Measurements from ENCODE around the gene EIF4G2. TPM values are rescaled to one million over a fixed set of nuclear protein-coding genes. Genes with fewer than 3 reads are reported as not detected.

EIF4G2 gene
- total and polyA plus RNA-seq, 2 experiments from 2014 or later = 503 to 638 TPM

DNA sequence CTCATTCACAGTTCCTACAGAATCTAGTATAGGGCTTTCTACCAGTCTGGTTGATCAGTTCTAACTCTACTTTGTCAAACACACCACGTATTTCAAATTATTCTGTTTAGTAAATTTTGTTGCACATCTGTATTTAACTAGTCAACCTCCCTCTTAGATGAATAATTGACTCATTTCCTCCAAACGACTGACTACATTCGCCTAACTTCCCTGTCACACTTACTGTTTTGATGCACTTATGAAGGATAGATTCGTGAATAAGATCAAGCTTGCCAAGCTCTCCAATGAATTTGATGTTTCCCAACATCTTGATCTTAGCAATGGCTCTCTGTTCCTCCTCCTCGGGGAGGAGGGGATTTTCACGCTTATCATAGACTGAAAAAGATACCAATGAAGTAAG is 5.0 kb downstream of the EIF4G2 start:
- H3K79me2 ChIP-seq = peaks cover 71% of the 10 kb centered on the region
- TF ChIP-seq EZH2phosphoT487 (IDR thresholded peaks at IDR 0.05; ENCODE audit: low read depth, severe bottlenecking, unreplicated experiment) (no peak), EZH2 (IDR thresholded peaks at IDR 0.05; ENCODE audit: borderline replicate concordance) (no peak)
- TF ChIP-seq, protein P1, sequence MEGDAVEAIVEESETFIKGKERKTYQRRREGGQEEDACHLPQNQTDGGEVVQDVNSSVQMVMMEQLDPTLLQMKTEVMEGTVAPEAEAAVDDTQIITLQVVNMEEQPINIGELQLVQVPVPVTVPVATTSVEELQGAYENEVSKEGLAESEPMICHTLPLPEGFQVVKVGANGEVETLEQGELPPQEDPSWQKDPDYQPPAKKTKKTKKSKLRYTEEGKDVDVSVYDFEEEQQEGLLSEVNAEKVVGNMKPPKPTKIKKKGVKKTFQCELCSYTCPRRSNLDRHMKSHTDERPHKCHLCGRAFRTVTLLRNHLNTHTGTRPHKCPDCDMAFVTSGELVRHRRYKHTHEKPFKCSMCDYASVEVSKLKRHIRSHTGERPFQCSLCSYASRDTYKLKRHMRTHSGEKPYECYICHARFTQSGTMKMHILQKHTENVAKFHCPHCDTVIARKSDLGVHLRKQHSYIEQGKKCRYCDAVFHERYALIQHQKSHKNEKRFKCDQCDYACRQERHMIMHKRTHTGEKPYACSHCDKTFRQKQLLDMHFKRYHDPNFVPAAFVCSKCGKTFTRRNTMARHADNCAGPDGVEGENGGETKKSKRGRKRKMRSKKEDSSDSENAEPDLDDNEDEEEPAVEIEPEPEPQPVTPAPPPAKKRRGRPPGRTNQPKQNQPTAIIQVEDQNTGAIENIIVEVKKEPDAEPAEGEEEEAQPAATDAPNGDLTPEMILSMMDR (IDR thresholded peaks at IDR 0.05; ENCODE audit: poor library complexity) = no peak
- no peak overlapping the region for H2AFZ ChIP-seq
- H3K9me2 ChIP-seq (replicated peaks; ENCODE audit: insufficient read depth) = no peaks in the 10 kb centered on the region
- no peak for DNase-seq (ENCODE audit: low spot score)
- peaks cover 13% of the 10 kb centered on the region for H3K36me3 ChIP-seq (replicated peaks; ENCODE audit: insufficient read depth, low read depth)
- H3K9me3 ChIP-seq (ENCODE audit: low read depth) = no peaks in the 10 kb centered on the region
- H3K4me2 ChIP-seq = no peak overlapping the region
- no peaks in the 10 kb centered on the region for H3K27me3 ChIP-seq
- 91% methylated on average over 6 of the region's 6 CpGs for WGBS (ENCODE audit: low lambda C conversion rate, missing lambda C conversion rate)
- no peak overlapping the region for H3K4me3 ChIP-seq
- H4K20me1 ChIP-seq (ENCODE audit: insufficient read depth, poor library complexity, severe bottlenecking) = peaks cover 88% of the 10 kb centered on the region
- H3K4me1 ChIP-seq (ENCODE audit: insufficient read depth) = peaks cover 21% of the 10 kb centered on the region
- peak overlapping the region; percentile 8 for H3K27ac ChIP-seq

DNA sequence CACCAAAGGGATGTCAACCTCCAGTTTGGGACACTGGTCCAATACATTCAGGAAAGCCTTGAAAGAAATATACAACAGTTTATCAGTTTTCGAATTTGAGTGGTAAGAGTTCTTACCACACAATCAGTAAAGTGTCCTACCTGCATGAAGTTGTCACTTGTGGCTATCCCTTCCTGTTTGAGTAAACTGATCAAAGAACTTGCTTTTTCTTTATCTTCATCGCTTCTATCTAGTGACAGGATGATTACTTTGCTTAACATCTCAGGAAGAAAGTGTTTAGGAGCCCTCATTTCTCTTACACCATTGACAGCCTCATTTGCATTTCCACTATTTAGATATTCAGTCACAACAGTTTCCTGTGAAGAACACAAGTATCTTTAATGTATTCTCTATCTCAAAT is 8.4 kb downstream of the EIF4G2 start:
- Histone ChIP-seq H4K20me1 (ENCODE audit: insufficient read depth, poor library complexity, severe bottlenecking) (peaks cover 84% of the 10 kb centered on the region), H3K36me3 (replicated peaks; ENCODE audit: insufficient read depth, low read depth) (peaks cover 9% of the 10 kb centered on the region), H3K27ac (no peak overlapping the region), H3K79me2 (peaks cover 40% of the 10 kb centered on the region), H3K4me3 (no peak overlapping the region), H3K27me3 (no peaks in the 10 kb centered on the region), H3K4me2 (no peak overlapping the region), H2AFZ (no peak overlapping the region), H3K9me3 (ENCODE audit: low read depth) (no peaks in the 10 kb centered on the region), H3K9me2 (replicated peaks; ENCODE audit: insufficient read depth) (no peaks in the 10 kb centered on the region), H3K4me1 (ENCODE audit: insufficient read depth) (peaks cover 3% of the 10 kb centered on the region)
- TF ChIP-seq EZH2 (IDR thresholded peaks at IDR 0.05; ENCODE audit: borderline replicate concordance) = no peak
- DNase-seq (ENCODE audit: low spot score) = no peak
- WGBS (ENCODE audit: low lambda C conversion rate, missing lambda C conversion rate) = 94% methylated on average over 2 of the region's 2 CpGs

DNA sequence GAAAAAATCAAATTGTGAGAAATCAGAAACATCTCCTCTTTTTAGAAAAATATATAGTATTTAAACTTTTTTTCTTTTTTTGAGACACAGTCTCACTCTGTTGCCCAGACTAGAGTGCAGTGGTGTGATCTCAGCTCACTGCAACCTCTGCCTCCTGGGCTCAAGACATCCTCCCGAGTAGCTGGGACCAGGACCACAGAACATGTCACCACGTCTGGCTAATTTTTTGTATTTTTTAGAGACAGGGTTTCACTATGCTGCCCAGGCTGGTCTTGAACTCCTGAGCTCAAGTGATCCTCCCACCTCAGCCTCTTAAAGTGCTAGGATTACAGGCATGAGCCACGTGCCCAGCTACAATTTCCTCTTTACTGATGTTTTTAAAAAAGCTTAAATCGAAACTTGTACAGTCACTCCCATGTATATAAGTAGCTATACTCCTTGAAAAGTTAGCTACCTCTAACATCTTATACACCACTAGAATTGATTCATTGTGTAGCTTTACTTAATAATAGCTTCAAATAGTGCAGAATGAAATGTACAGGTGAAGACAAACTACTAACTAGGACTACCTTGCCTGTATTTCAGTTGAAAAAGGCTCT is 10.3 kb downstream of the EIF4G2 start:
- no peak overlapping the region for H3K4me3 ChIP-seq
- peaks cover 9% of the 10 kb centered on the region for H3K36me3 ChIP-seq (replicated peaks; ENCODE audit: insufficient read depth, low read depth)
- H3K4me1 ChIP-seq (ENCODE audit: insufficient read depth) = no peaks in the 10 kb centered on the region
- WGBS (ENCODE audit: low lambda C conversion rate, missing lambda C conversion rate) = 89% methylated on average over 4 of the region's 4 CpGs
- no peak overlapping the region for H2AFZ ChIP-seq
- H3K9me3 ChIP-seq (ENCODE audit: low read depth) = no peaks in the 10 kb centered on the region
- H4K20me1 ChIP-seq (ENCODE audit: insufficient read depth, poor library complexity, severe bottlenecking) = peaks cover 67% of the 10 kb centered on the region
- H3K27me3 ChIP-seq = no peaks in the 10 kb centered on the region
- H3K27ac ChIP-seq = peak overlapping the region; percentile 1
- peaks cover 22% of the 10 kb centered on the region for H3K79me2 ChIP-seq
- TF ChIP-seq, protein P1 (IDR thresholded peaks at IDR 0.05; ENCODE audit: poor library complexity) = no peak
- TF ChIP-seq EZH2phosphoT487 (IDR thresholded peaks at IDR 0.05; ENCODE audit: low read depth, severe bottlenecking, unreplicated experiment) (no peak), EZH2 (IDR thresholded peaks at IDR 0.05; ENCODE audit: borderline replicate concordance) (no peak)
- H3K4me2 ChIP-seq = no peak overlapping the region
- H3K9me2 ChIP-seq (replicated peaks; ENCODE audit: insufficient read depth) = no peaks in the 10 kb centered on the region
- no peak for DNase-seq (ENCODE audit: low spot score)

DNA sequence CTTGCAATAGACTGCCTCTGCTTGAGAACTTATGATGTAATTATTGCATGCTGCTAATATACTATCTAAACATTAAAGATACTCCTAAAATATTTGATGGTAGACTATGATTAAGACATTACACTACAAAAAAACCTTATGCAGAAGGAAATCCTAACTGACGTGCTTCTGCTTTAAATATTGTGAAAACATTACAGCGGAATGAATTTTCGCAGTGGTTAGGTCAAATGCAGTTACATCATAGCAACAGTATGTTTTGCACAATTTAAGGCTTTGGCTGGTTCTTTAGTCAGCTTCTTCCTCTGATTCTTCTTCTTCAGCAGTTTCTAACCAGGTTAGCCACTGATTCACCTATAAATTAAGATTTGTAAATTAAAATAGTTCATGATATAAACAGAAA is 11.2 kb downstream of the EIF4G2 start:
- H3K4me1 ChIP-seq (ENCODE audit: insufficient read depth) = no peaks in the 10 kb centered on the region
- TF ChIP-seq, protein P1 (IDR thresholded peaks at IDR 0.05; ENCODE audit: poor library complexity) = no peak
- no peak for TF ChIP-seq EZH2phosphoT487 (IDR thresholded peaks at IDR 0.05; ENCODE audit: low read depth, severe bottlenecking, unreplicated experiment)
- TF ChIP-seq EZH2 (IDR thresholded peaks at IDR 0.05; ENCODE audit: borderline replicate concordance) = no peak
- peaks cover 17% of the 10 kb centered on the region for H3K79me2 ChIP-seq
- peaks cover 5% of the 10 kb centered on the region for H3K36me3 ChIP-seq (replicated peaks; ENCODE audit: insufficient read depth, low read depth)
- H3K9me2 ChIP-seq (replicated peaks; ENCODE audit: insufficient read depth) = no peaks in the 10 kb centered on the region
- H3K9me3 ChIP-seq (ENCODE audit: low read depth) = no peaks in the 10 kb centered on the region
- H2AFZ ChIP-seq = no peak overlapping the region
- WGBS (ENCODE audit: low lambda C conversion rate, missing lambda C conversion rate) = 89% methylated on average over 3 of the region's 3 CpGs
- no peak overlapping the region for H3K4me2 ChIP-seq
- H3K27ac ChIP-seq = no peak overlapping the region
- no peaks in the 10 kb centered on the region for H3K27me3 ChIP-seq
- peaks cover 60% of the 10 kb centered on the region for H4K20me1 ChIP-seq (ENCODE audit: insufficient read depth, poor library complexity, severe bottlenecking)
- no peak for DNase-seq (ENCODE audit: low spot score)
- no peak overlapping the region for H3K4me3 ChIP-seq
